ENCODE measurements around the gene SRRD. TPM values are rescaled to one million over a fixed set of nuclear protein-coding genes. Genes with fewer than 3 reads are reported as not detected.

The SRRD gene
- total RNA-seq, 1 donor from 2014 or later, result 23.2 TPM

DNA sequence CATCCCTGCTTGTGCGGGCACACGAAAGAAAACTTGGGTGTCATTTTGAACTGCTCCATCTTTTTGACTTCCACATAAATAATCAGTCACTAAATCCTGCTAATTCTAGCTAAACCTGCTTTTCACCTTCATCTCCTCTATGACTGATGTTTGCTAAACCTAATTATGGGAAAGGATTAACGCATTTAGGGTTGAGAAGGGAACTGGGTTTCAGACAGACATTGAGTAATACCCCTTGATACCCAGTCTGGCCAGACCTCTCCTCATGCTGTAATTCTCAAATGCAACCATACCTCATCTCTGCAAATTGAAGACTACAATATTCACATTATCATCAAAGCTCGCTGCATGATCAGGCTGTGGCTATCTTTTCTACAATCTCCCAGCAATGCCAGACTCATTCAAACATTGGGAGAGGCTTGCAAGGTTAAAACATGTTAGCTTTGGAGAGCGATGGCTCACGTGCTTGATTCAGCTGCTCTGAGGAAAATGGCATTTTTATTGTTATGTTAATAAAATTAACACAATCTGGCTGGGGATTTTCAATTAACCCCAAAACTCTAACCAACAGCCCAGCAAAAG is 2.5 kb upstream of the SRRD start:
- Mint-ChIP-seq H3K9me3 (ENCODE audit: low read depth) (no peaks in the 10 kb centered on the region), H3K27ac (ENCODE audit: unreplicated experiment) (no peak overlapping the region), H3K4me1 (ENCODE audit: low read depth) (peaks cover 79% of the 10 kb centered on the region), H3K4me3 (ENCODE audit: unreplicated experiment) (no peak overlapping the region), H3K36me3 (ENCODE audit: low read depth) (peaks cover 9% of the 10 kb centered on the region), H3K27me3 (ENCODE audit: low read depth) (no peaks in the 10 kb centered on the region)
- no peak for TF ChIP-seq CTCF (IDR thresholded peaks at IDR 0.05)
- no peak for DNase-seq (ENCODE audit: low spot score)

DNA sequence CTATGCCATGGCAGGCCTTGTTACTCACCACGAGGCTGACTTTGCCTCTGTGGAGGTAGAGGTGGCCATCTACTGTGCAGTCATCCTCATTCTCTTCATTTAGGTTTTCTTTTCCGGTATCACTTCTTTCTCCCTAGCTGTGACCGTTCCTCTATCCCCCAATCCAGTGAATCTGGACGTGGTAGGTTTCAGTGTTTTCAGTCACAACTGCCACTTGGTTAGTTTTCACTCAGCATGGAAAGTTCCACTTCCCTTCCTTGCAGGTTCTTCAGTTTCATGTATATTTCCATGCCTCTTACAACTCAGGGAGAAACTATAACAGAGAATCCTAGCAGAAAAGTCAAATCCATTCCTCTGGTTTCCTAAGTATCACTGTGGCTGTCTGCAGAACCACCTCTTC is 2.0 kb upstream of the SRRD start:
- no peak for TF ChIP-seq CTCF (IDR thresholded peaks at IDR 0.05)
- DNase-seq (ENCODE audit: low spot score), result no peak
- H3K9me3 Mint-ChIP-seq (ENCODE audit: low read depth), result no peaks in the 10 kb centered on the region
- peaks cover 74% of the 10 kb centered on the region for H3K4me1 Mint-ChIP-seq (ENCODE audit: low read depth)
- no peak overlapping the region for H3K27ac Mint-ChIP-seq (ENCODE audit: unreplicated experiment)
- no peak overlapping the region for H3K4me3 Mint-ChIP-seq (ENCODE audit: unreplicated experiment)
- H3K36me3 Mint-ChIP-seq (ENCODE audit: low read depth), result peaks cover 9% of the 10 kb centered on the region
- no peaks in the 10 kb centered on the region for H3K27me3 Mint-ChIP-seq (ENCODE audit: low read depth)

GRCh38 chr22:26482161-26482560 is 1.5 kb upstream of the SRRD start:
- peaks cover 9% of the 10 kb centered on the region for H3K36me3 Mint-ChIP-seq (ENCODE audit: low read depth)
- no peak for TF ChIP-seq CTCF (IDR thresholded peaks at IDR 0.05)
- DNase-seq (ENCODE audit: low spot score), result no peak
- H3K4me3 Mint-ChIP-seq (ENCODE audit: unreplicated experiment), result no peak overlapping the region
- no peaks in the 10 kb centered on the region for H3K27me3 Mint-ChIP-seq (ENCODE audit: low read depth)
- H3K4me1 Mint-ChIP-seq (ENCODE audit: low read depth), result peaks cover 69% of the 10 kb centered on the region
- H3K9me3 Mint-ChIP-seq (ENCODE audit: low read depth), result no peaks in the 10 kb centered on the region
- H3K27ac Mint-ChIP-seq (ENCODE audit: unreplicated experiment), result no peak overlapping the region

- no peak for TF ChIP-seq CTCF (IDR thresholded peaks at IDR 0.05)
- no peaks in the 10 kb centered on the region for H3K27me3 Mint-ChIP-seq (ENCODE audit: low read depth)
- no peaks in the 10 kb centered on the region for H3K9me3 Mint-ChIP-seq (ENCODE audit: low read depth)
- H3K36me3 Mint-ChIP-seq (ENCODE audit: low read depth), result peaks cover 4% of the 10 kb centered on the region
- H3K27ac Mint-ChIP-seq (ENCODE audit: unreplicated experiment), result peak overlapping the region; percentile 98
- DNase-seq (ENCODE audit: low spot score), result no peak
- peak overlapping the region; percentile 92 for H3K4me3 Mint-ChIP-seq (ENCODE audit: unreplicated experiment)
- peaks cover 64% of the 10 kb centered on the region for H3K4me1 Mint-ChIP-seq (ENCODE audit: low read depth)
Measured at GRCh38 chr22:26483043-26483438, 636 bp upstream of the SRRD start.

DNA sequence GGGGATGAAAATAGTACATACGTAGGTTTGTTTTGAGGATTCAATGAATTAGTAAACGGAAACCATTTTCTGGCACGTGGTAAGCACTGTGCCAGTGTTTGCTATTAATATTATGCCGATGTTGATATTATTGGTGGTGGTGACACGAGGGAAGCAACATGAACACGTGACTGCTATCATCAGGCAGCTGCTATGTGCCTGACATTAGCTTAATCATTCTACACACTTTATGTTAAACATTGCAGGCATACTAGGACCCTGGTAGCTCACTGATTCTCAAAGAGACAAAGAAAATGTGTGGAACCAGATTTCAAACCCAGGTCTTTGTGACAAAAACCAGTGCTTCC is 656 bp downstream of the SRRD start:
- DNase-seq (ENCODE audit: low spot score), result no peak
- Mint-ChIP-seq H3K27ac (ENCODE audit: unreplicated experiment) (peak overlapping the region; percentile 72), H3K27me3 (ENCODE audit: low read depth) (no peaks in the 10 kb centered on the region), H3K4me1 (ENCODE audit: low read depth) (peaks cover 63% of the 10 kb centered on the region), H3K36me3 (ENCODE audit: low read depth) (peaks cover 3% of the 10 kb centered on the region), H3K4me3 (ENCODE audit: unreplicated experiment) (peak overlapping the region; percentile 92), H3K9me3 (ENCODE audit: low read depth) (no peaks in the 10 kb centered on the region)
- no peak for TF ChIP-seq CTCF (IDR thresholded peaks at IDR 0.05)

Measured in chondrocyte (in vitro differentiated cells).